Astrocyte (in vitro differentiated cells and primary cell): ENCODE results near the gene CRADD. TPM values are rescaled to one million over a fixed set of nuclear protein-coding genes. Genes with fewer than 3 reads are reported as not detected.

Experiments
- DNase-seq: peaks from one replicate; pipeline ENCODE4 v3.0.0-alpha.2; 2010; ENCODE audit warnings: low read depth
- FAIRE-seq: peaks from 2 replicates; lab custom pipeline; 2011; peaks lifted over from hg19 to GRCh38; lab: Jason Lieb, UNC
- H2AFZ ChIP-seq: 2 replicates; pipeline ENCODE4 v1.6.0; 2012; ENCODE audit warnings: low read depth, low read length, inconsistent platforms
- H3K27ac ChIP-seq: 2 replicates; pipeline ENCODE4 v1.5.1; 2011; ENCODE audit warnings: low read depth, low read length, inconsistent platforms
- H3K27me3 ChIP-seq: 2 replicates; pipeline ENCODE4 v1.6.0; 2011; ENCODE audit warnings: low read length, inconsistent platforms; ENCODE audit not compliant: insufficient read depth
- H3K36me3 ChIP-seq: 2 replicates; pipeline ENCODE4 v1.5.1; 2011; ENCODE audit warnings: low read length, inconsistent platforms; ENCODE audit not compliant: insufficient read depth
- H3K4me1 ChIP-seq: 2 replicates; pipeline ENCODE4 v1.5.1; 2011; ENCODE audit warnings: low read length, inconsistent platforms; ENCODE audit not compliant: insufficient read depth
- H3K4me2 ChIP-seq: 2 replicates; pipeline ENCODE4 v1.6.0; 2012; ENCODE audit warnings: low read length, inconsistent platforms
- H3K4me3 ChIP-seq: 2 replicates; pipeline ENCODE4 v1.5.1; 2011; ENCODE audit warnings: low read depth, mild to moderate bottlenecking, low read length, inconsistent platforms; ENCODE audit not compliant: insufficient read depth
- H3K79me2 ChIP-seq: 2 replicates; pipeline ENCODE4 v1.6.0; 2012; ENCODE audit warnings: mild to moderate bottlenecking, low read length, inconsistent platforms; ENCODE audit not compliant: insufficient read depth
- H3K9ac ChIP-seq: 2 replicates; pipeline ENCODE4 v1.6.0; 2012; ENCODE audit warnings: mild to moderate bottlenecking, low read length, inconsistent platforms
- H3K9me3 ChIP-seq: 2 replicates; pipeline ENCODE4 v1.5.1; 2012; ENCODE audit warnings: low read depth, mild to moderate bottlenecking, low read length, inconsistent platforms; ENCODE audit not compliant: insufficient read depth
- H4K20me1 ChIP-seq: 2 replicates; pipeline ENCODE4 v1.6.0; 2012; ENCODE audit warnings: low read length, inconsistent platforms; ENCODE audit not compliant: insufficient read depth
- H3K27ac Mint-ChIP-seq: one replicate; pipeline ENCODE4 v1.8.0; 2021; ENCODE audit warnings: mild to moderate bottlenecking, mixed read lengths; ENCODE audit not compliant: unreplicated experiment
- H3K27me3 Mint-ChIP-seq: one replicate; pipeline ENCODE4 v1.8.0; 2021; ENCODE audit warnings: low read depth, mixed read lengths; ENCODE audit not compliant: unreplicated experiment
- H3K36me3 Mint-ChIP-seq: one replicate; pipeline ENCODE4 v1.8.0; 2021; ENCODE audit warnings: low read depth, mixed read lengths; ENCODE audit not compliant: unreplicated experiment
- H3K4me1 Mint-ChIP-seq: one replicate; pipeline ENCODE4 v1.8.0; 2021; ENCODE audit warnings: low read depth, mixed read lengths; ENCODE audit not compliant: unreplicated experiment
- H3K4me3 Mint-ChIP-seq: one replicate; pipeline ENCODE4 v1.8.0; 2021; ENCODE audit warnings: mild to moderate bottlenecking, moderate library complexity, mixed read lengths; ENCODE audit not compliant: unreplicated experiment
- H3K9me3 Mint-ChIP-seq: one replicate; pipeline ENCODE4 v1.8.0; 2021; ENCODE audit warnings: mild to moderate bottlenecking, mixed read lengths; ENCODE audit not compliant: unreplicated experiment
- CTCF ChIP-seq: IDR thresholded peaks from 2 replicates; pipeline ENCODE4 v1.5.1; 2011; ENCODE audit warnings: low read depth, mild to moderate bottlenecking, inconsistent platforms, low read length, moderate library complexity; ENCODE audit not compliant: insufficient read depth
- EZH2 ChIP-seq: IDR thresholded peaks from 2 replicates; pipeline ENCODE4 v1.6.1; 2012; ENCODE audit warnings: mild to moderate bottlenecking, low read length, inconsistent platforms; ENCODE audit not compliant: insufficient read depth
- total RNA-seq: library from RNA; stranded (reverse); gene quantifications from 2 replicates; pipeline ENCODE4 v1.2.1, GENCODE V29; 2021

CRADD gene
- total RNA-seq, 1 donor from 2014 or later = 8.8 TPM

- H3K27ac Mint-ChIP-seq = no peak overlapping the region
- no peak for DNase-seq
- H3K9me3 Mint-ChIP-seq = peaks cover 1% of the 10 kb centered on the region
- Histone ChIP-seq H3K27me3 (no peaks in the 10 kb centered on the region), H3K36me3 (no peaks in the 10 kb centered on the region), H3K4me2 (peak overlapping the region; percentile 53), H4K20me1 (no peaks in the 10 kb centered on the region), H3K9me3 (no peaks in the 10 kb centered on the region), H2AFZ (peak overlapping the region; percentile 55), H3K4me3 (no peak overlapping the region), H3K27ac (peak overlapping the region; percentile 56), H3K9ac (peak overlapping the region; percentile 19), H3K79me2 (no peaks in the 10 kb centered on the region), H3K4me1 (peaks cover 21% of the 10 kb centered on the region)
- H3K36me3 Mint-ChIP-seq = no peaks in the 10 kb centered on the region
- FAIRE-seq = no peak
- peaks cover 4% of the 10 kb centered on the region for H3K4me1 Mint-ChIP-seq
- H3K4me3 Mint-ChIP-seq = no peak overlapping the region
- H3K27me3 Mint-ChIP-seq = no peaks in the 10 kb centered on the region
- no peak for TF ChIP-seq CTCF
These were observed 141.4 kb downstream of the CRADD start for GRCh38 chr12:93818488-93819049.

GRCh38 chr12:93819050-93819491, 141.9 kb downstream of the CRADD start:
- no peak overlapping the region for H3K27ac Mint-ChIP-seq

More at GRCh38 chr12:93819050-93819491, 141.9 kb downstream of the CRADD start:
- Mint-ChIP-seq H3K4me3 (no peak overlapping the region), H3K27me3 (no peaks in the 10 kb centered on the region), H3K4me1 (peaks cover 4% of the 10 kb centered on the region), H3K36me3 (no peaks in the 10 kb centered on the region), H3K9me3 (peaks cover 1% of the 10 kb centered on the region)
- Histone ChIP-seq H3K36me3 (no peaks in the 10 kb centered on the region), H4K20me1 (no peaks in the 10 kb centered on the region), H3K79me2 (no peaks in the 10 kb centered on the region), H3K9ac (peak overlapping the region; percentile 19), H3K4me1 (peaks cover 22% of the 10 kb centered on the region), H3K27me3 (no peaks in the 10 kb centered on the region), H3K4me3 (no peak overlapping the region), H2AFZ (peak overlapping the region; percentile 55), H3K4me2 (peak overlapping the region; percentile 53), H3K27ac (peak overlapping the region; percentile 56), H3K9me3 (no peaks in the 10 kb centered on the region)
- TF ChIP-seq EZH2 (no peak), CTCF (no peak)
- FAIRE-seq (peak; percentile 60), DNase-seq (peak; percentile 89)
